ENCODE measurements around the gene DGKI. TPM values are rescaled to one million over a fixed set of nuclear protein-coding genes. Genes with fewer than 3 reads are reported as not detected.

The DGKI gene
- total and polyA plus RNA-seq, 2 experiments from 2014 or later: 0.16 to 1.0 TPM

GRCh38 chr7:137603043-137603442 lies 243.7 kb downstream of the DGKI start (continued):
- TF ChIP-seq, protein P1, sequence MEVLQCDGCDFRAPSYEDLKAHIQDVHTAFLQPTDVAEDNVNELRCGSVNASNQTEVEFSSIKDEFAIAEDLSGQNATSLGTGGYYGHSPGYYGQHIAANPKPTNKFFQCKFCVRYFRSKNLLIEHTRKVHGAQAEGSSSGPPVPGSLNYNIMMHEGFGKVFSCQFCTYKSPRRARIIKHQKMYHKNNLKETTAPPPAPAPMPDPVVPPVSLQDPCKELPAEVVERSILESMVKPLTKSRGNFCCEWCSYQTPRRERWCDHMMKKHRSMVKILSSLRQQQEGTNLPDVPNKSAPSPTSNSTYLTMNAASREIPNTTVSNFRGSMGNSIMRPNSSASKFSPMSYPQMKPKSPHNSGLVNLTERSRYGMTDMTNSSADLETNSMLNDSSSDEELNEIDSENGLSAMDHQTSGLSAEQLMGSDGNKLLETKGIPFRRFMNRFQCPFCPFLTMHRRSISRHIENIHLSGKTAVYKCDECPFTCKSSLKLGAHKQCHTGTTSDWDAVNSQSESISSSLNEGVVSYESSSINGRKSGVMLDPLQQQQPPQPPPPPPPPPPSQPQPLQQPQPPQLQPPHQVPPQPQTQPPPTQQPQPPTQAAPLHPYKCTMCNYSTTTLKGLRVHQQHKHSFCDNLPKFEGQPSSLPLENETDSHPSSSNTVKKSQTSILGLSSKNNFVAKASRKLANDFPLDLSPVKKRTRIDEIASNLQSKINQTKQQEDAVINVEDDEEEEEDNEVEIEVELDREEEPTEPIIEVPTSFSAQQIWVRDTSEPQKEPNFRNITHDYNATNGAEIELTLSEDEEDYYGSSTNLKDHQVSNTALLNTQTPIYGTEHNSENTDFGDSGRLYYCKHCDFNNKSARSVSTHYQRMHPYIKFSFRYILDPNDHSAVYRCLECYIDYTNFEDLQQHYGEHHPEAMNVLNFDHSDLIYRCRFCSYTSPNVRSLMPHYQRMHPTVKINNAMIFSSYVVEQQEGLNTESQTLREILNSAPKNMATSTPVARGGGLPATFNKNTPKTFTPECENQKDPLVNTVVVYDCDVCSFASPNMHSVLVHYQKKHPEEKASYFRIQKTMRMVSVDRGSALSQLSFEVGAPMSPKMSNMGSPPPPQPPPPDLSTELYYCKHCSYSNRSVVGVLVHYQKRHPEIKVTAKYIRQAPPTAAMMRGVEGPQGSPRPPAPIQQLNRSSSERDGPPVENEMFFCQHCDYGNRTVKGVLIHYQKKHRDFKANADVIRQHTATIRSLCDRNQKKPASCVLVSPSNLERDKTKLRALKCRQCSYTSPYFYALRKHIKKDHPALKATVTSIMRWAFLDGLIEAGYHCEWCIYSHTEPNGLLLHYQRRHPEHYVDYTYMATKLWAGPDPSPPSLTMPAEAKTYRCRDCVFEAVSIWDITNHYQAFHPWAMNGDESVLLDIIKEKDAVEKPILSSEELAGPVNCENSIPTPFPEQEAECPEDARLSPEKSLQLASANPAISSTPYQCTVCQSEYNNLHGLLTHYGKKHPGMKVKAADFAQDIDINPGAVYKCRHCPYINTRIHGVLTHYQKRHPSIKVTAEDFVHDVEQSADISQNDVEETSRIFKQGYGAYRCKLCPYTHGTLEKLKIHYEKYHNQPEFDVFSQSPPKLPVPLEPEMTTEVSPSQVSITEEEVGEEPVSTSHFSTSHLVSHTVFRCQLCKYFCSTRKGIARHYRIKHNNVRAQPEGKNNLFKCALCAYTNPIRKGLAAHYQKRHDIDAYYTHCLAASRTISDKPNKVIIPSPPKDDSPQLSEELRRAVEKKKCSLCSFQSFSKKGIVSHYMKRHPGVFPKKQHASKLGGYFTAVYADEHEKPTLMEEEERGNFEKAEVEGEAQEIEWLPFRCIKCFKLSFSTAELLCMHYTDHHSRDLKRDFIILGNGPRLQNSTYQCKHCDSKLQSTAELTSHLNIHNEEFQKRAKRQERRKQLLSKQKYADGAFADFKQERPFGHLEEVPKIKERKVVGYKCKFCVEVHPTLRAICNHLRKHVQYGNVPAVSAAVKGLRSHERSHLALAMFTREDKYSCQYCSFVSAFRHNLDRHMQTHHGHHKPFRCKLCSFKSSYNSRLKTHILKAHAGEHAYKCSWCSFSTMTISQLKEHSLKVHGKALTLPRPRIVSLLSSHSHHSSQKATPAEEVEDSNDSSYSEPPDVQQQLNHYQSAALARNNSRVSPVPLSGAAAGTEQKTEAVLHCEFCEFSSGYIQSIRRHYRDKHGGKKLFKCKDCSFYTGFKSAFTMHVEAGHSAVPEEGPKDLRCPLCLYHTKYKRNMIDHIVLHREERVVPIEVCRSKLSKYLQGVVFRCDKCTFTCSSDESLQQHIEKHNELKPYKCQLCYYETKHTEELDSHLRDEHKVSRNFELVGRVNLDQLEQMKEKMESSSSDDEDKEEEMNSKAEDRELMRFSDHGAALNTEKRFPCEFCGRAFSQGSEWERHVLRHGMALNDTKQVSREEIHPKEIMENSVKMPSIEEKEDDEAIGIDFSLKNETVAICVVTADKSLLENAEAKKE (CRISPR knock-in tag; IDR thresholded peaks at IDR 0.05): no peak
- TF ChIP-seq CREB1 (CRISPR knock-in tag; IDR thresholded peaks at IDR 0.05; ENCODE audit: low read depth) (no peak), ZNF114 (CRISPR knock-in tag; IDR thresholded peaks at IDR 0.05) (no peak), EZH2phosphoT487 (IDR thresholded peaks at IDR 0.05; ENCODE audit: unreplicated experiment) (no peak), ZNF331 (CRISPR knock-in tag; IDR thresholded peaks at IDR 0.05; ENCODE audit: low read depth) (no peak)
- TF ChIP-seq, protein P2, sequence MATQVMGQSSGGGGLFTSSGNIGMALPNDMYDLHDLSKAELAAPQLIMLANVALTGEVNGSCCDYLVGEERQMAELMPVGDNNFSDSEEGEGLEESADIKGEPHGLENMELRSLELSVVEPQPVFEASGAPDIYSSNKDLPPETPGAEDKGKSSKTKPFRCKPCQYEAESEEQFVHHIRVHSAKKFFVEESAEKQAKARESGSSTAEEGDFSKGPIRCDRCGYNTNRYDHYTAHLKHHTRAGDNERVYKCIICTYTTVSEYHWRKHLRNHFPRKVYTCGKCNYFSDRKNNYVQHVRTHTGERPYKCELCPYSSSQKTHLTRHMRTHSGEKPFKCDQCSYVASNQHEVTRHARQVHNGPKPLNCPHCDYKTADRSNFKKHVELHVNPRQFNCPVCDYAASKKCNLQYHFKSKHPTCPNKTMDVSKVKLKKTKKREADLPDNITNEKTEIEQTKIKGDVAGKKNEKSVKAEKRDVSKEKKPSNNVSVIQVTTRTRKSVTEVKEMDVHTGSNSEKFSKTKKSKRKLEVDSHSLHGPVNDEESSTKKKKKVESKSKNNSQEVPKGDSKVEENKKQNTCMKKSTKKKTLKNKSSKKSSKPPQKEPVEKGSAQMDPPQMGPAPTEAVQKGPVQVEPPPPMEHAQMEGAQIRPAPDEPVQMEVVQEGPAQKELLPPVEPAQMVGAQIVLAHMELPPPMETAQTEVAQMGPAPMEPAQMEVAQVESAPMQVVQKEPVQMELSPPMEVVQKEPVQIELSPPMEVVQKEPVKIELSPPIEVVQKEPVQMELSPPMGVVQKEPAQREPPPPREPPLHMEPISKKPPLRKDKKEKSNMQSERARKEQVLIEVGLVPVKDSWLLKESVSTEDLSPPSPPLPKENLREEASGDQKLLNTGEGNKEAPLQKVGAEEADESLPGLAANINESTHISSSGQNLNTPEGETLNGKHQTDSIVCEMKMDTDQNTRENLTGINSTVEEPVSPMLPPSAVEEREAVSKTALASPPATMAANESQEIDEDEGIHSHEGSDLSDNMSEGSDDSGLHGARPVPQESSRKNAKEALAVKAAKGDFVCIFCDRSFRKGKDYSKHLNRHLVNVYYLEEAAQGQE (IDR thresholded peaks at IDR 0.05; ENCODE audit: unreplicated experiment): no peak

DNA sequence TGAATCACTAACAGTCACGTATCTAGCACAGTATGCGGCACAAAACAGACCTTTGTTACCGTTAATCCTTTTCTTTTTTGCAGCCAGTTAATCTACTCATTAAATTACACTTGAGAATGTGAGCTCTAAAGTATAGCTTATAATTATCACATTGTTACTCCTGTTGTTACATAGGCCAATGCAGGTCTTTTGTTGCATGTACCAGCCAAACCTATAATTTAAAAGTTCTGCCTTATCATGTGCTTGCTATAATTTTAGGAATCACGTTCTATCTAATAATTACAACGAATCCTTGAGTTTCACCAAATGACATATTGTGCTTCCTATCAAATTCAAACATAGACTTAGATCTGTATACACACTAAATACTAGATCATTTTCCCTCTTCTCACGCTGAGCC lies 245.1 kb downstream of the DGKI start:
- H3K36me3 Mint-ChIP-seq (ENCODE audit: low read depth): no peaks in the 10 kb centered on the region
- Histone ChIP-seq H3K4me2 (no peak overlapping the region), H3F3A (replicated peaks; ENCODE audit: low read depth) (no peaks in the 10 kb centered on the region), H4K20me1 (replicated peaks; ENCODE audit: insufficient read depth) (no peaks in the 10 kb centered on the region), H3K36me3 (ENCODE audit: insufficient read depth) (no peaks in the 10 kb centered on the region), H3K4me1 (ENCODE audit: insufficient read depth) (no peaks in the 10 kb centered on the region), H3K27ac (ENCODE audit: low read depth) (no peak overlapping the region), H3K79me2 (replicated peaks; ENCODE audit: insufficient read depth) (no peaks in the 10 kb centered on the region), H3K9me2 (ENCODE audit: insufficient read depth) (no peaks in the 10 kb centered on the region), H3K4me3 (no peak overlapping the region), H3K27me3 (ENCODE audit: insufficient read depth) (no peaks in the 10 kb centered on the region), H2AFZ (no peak overlapping the region)
- no peak overlapping the region for H3K4me3 Mint-ChIP-seq
- no peak for DNase-seq (ENCODE audit: low spot score)
- H3K27ac Mint-ChIP-seq: no peak overlapping the region
- H3K9me3 Mint-ChIP-seq: no peaks in the 10 kb centered on the region
- no peak for ATAC-seq
- no peaks in the 10 kb centered on the region for H3K27me3 Mint-ChIP-seq (ENCODE audit: insufficient read depth, low read depth, poor library complexity)
- no peaks in the 10 kb centered on the region for H3K4me1 Mint-ChIP-seq
- TF ChIP-seq NANOG (IDR thresholded peaks at IDR 0.05; ENCODE audit: borderline replicate concordance) (no peak), ZNF331 (CRISPR knock-in tag; IDR thresholded peaks at IDR 0.05; ENCODE audit: low read depth) (no peak), EZH2phosphoT487 (IDR thresholded peaks at IDR 0.05; ENCODE audit: unreplicated experiment) (no peak)

All from GM23338 (cell line).